ENCODE results near the gene C14orf180.

DNA sequence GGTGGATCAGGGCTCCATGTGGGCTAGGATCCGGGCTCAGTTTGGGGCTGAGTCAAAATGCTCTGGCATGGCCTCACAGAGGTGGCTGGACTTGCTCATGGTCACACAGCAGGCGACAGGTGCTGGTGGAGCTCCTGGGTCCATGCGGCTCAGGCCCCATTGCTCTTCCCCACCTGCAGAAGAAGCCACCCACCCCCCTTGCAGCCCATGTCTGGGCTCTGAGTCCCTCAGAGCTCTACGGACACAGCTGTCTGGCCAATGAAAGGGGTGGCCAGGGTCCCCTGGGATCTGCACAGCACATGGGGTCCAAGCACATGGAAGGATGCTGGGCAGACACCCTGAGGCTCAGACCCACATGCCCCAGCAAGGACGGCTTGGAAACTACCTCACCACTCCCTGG lies 17.0 kb upstream of the C14orf180 start:
- TF ChIP-seq, protein P1, sequence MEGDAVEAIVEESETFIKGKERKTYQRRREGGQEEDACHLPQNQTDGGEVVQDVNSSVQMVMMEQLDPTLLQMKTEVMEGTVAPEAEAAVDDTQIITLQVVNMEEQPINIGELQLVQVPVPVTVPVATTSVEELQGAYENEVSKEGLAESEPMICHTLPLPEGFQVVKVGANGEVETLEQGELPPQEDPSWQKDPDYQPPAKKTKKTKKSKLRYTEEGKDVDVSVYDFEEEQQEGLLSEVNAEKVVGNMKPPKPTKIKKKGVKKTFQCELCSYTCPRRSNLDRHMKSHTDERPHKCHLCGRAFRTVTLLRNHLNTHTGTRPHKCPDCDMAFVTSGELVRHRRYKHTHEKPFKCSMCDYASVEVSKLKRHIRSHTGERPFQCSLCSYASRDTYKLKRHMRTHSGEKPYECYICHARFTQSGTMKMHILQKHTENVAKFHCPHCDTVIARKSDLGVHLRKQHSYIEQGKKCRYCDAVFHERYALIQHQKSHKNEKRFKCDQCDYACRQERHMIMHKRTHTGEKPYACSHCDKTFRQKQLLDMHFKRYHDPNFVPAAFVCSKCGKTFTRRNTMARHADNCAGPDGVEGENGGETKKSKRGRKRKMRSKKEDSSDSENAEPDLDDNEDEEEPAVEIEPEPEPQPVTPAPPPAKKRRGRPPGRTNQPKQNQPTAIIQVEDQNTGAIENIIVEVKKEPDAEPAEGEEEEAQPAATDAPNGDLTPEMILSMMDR (conservative IDR thresholded peaks at IDR 0.05 in 1 of 2, IDR thresholded peaks at IDR 0.05 in 1 of 2; ENCODE audit: extremely low read depth in 1 of 2, insufficient read depth in 1 of 2, low read depth in 1 of 2, low read length in 2 of 2), result no peak
- TF ChIP-seq EZH2 (IDR thresholded peaks at IDR 0.05; ENCODE audit: borderline replicate concordance, low read length), result no peak
